GM21390 (cell line): ENCODE measurements around the gene ELAVL2.

Source experiments
- ATAC-seq: cut with Tn5 transposase; IDR thresholded peaks from one replicate; pipeline ENCODE4 v1.9.1; 2021; ENCODE audit not compliant: unreplicated experiment

Gene ELAVL2

DNA sequence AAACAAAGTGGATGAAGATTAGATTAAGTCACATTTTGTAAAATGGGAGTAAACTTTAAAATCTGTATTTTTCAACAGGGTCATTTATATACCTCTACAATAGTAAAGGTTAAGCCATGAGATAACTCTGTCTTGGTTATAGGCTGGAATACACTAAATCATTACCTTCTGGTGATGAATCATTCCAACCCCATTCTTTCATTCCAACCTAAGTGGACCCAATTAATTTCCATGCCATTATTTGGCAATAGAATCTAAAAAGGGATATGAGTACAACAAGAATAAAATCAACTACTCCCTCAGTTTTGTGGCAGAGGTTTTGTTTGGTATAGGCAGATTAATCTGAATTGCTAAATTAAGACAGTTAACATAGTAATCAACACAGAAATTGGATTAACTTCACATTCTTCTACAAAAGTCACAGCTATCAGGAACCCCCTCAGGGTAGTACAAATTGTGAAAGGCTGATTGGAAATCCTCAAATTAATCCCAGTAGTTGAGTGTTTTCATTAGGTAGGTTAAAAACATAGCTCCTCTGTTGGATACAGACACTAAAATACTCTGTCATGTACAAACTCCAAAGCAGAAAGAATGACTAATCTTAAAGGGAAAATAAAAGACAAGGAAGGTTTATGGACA lies 54.2 kb downstream of the ELAVL2 start:
- no peak for ATAC-seq

DNA sequence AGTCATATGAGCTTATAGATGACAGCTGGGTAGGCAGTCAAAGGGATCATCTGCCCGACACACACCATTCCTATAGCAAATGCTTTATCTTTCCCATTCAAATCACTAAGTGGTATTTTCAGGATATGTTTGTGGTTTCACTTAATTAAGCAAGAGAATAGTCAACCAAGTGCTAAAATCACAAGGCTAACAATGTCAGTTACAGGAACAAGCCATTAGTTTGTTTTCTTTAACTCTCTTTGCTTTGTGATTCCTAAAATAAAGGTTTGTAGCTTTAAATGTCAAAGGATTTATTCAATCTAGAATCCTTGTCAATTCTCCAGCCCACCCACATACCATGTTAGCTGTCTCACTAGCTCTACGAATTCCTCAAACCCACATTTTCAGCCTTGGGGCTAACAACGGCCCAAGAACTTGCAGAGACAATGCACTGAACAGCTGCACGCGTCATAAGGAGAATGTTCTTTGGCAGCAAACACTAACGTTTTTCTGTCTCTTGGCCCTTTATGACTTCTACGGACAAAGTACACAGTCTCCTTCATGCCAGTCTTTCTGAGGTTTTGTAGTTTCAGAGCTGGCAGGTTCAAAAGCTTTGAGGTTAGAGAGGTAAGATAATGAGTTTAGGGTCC lies 56.6 kb downstream of the ELAVL2 start:
- no peak for ATAC-seq

DNA sequence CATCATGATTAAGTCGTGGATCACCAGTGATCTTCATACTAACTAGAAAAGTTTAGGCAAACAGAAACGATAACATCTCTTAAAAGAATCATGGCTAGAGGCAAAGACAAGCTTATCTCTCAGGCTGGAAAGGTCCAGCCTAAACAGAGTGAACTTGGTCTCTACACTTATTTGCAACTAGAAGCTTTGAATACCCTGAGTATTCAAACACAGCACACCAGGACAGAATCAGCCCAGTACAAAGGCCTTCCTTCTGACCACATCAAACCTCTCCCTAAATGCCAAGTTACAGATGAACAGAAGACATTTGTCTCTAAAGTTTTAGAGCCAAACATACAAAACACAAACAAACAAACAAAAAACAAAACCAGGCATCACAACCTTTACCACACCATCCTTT lies 57.2 kb downstream of the ELAVL2 start:
- no peak for ATAC-seq

DNA sequence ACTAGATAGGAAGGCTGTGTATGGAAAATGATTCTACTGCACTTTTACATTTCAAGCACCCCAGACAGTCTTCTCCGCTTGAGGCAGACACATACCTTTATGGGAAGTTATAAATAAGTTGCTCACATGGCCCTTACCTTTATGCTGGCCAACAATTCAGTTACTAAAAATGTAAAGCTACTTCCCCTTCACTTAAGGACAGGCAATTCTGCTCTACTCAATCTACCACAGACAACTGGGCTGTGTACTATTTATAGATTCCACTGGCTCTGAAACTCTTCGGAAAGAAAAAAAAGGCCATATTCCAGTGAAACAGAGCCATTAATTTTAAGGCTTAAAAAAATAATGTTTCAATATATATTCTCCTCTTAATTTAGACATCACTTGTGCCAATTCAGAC lies 59.4 kb downstream of the ELAVL2 start:
- no peak for ATAC-seq

DNA sequence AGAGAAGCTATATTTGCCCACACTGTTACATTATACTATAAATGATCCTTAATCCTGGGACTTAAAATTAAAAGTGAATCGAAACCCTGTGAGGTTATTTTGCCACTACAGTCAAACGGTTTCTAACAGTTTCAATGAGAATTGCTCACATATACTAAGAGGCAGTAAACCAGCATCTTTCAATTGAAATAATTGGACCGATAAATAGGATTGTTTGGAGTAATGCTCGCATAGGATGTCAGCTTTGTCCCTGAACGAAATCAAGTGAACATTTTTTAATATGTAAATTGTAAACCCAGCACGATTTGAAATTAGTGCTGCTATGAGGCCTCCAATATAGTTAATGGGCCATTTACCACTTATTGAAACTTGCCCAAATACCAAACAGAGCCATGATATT lies 60.5 kb downstream of the ELAVL2 start:
- no peak for ATAC-seq

DNA sequence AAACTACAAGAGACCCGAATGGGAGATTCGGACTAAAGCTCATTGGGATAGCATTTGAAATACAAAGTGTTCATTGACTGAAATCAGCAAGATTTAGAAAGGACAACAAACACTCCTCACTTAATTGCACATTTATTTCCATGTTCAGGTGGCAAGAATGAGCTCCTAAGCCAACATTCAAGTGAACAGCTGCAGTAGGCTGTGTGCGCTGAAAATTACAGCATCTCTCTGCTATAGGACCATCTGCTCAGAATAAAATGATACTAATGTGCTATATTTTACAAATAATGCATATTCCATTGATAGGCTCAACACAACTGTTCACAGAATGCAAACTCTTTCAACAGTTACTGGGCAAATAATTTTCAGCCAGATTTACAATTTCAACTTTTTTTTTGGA lies 61.8 kb downstream of the ELAVL2 start:
- ATAC-seq = no peak

DNA sequence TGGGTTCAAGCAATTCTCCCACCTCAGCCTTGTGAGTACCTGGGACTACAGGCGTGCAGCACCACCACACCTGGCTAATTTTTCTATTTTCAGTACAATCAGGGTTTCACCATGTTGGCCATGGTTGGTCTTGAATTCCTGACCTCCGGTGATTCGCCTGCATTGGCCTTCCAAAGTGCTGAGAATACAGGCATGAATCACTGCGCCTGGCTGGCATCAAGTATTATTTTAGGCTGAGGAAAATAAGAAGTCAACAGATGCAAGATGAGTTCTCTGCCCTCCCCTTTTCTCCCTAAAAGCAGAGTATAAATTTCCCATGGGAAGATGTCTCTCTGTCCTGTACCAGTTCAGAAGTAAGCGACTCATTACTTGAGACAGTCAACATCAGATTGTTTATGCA lies 71.5 kb downstream of the ELAVL2 start:
- ATAC-seq = no peak

DNA sequence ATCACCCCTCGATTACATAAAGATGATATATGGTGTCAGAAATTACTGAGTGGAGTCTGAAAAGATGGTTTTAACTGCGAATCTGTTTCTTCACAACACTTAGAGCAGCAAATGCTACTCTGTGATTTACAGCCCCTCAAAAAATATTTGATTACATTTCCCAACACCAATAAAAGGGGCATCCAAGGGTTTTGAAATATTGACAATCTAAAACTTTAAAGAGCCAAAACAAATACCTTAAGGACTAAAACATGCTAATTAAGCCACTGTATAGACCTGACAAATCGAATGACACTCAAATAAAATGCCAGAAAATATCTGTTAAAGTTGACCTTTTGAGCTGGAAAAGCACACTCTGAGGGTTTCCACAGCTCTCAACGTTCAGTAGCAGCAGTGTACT lies 73.2 kb downstream of the ELAVL2 start:
- no peak for ATAC-seq

DNA sequence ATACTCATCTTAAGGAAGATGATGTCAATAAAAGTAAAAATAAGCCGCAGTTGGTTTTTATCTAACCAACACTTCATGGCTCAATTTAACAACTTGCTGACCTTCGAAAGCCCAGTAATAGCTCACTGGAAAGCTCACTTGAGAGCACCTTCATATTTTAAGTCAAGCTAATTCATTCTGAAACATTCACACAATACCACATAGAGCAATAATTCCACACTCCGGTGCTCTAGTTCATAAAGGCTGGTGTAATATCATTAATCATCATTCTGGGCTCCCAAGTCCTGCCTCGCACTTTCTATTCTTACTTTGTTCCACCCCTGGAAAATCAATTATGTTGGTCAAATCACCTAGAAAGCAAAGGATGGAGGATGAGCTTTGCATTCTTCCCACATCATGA lies 74.4 kb downstream of the ELAVL2 start:
- ATAC-seq = no peak

DNA sequence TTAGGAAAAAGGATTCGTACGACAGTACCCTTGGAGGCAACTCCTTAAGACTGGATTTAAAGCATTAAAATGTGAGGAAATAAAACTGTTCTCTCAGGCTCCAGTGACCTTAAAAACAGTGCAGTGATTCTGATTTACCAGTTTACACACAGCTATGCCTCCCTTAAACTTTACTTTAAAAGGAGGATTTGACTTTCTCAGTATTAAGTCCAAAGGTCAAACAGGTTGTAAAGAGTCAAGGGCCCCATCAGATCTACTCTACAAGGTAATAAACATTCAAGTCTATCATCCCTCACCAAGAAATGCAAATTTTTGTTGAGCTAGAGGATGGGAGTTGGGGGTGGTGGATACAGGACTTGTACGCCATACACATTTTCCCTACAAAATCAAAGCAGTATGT lies 75.2 kb downstream of the ELAVL2 start:
- ATAC-seq = no peak

DNA sequence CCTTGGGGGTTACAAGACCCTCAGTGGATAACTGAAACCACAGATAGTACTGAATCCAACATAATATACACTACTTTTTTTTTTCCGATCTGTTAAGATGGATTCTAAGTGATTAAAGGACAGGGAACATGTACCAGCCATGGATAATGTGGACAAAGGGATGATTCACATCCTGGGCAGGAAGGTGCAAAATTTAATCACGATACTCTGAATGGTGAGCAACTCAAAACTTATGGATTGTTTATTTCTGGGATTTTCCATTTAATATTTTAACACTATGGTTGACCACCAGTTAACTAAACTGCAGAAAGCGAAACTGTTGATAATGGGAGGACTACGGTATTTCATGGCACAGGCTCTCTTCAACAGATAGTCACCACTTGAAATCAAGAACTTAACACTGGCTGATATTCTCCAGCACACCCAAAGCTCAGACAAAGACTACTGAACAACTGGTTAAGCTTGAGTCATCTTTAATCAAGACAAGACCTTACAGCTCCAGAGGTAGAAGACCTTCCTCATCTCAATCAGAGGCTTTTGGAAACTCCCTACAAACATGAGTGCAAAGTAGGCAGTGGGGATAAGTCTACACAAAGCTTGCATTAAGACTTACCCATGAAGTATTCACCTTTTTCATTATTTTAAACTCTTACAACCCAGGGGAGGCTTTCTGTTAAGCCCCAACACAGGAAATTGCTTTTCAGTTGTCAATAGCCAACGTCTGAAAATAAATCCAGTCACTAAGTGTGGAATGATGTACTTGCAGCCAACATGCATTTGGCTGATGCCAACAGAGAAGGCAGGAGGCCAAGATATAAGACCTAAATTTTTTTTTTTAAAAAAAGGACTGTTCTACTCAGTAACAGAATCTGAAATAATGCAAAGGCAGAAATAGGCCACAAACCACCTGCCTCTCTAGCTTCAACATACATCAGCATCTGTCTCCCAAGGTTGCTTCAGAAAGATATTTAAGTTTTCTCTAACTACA lies 78.7 kb downstream of the ELAVL2 start:
- ATAC-seq = no peak

DNA sequence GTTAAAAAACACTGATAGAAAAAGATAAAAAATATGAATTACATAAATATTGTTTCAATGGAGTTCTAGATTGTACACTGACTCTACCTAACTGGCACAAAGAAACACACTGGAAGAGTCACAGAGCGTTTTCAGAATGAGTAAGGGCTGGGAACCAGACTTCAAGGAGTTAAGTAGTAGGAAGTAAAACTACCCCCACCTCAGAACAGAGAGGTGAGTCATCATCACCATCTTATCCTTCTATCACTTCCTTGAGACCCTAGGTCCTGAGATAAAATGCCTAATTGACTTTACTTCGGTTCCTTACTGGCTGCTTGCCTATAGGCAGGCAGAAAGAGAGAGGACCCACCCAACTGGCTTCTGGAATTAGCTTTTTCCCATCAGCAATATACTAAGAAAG lies 79.7 kb downstream of the ELAVL2 start:
- no peak for ATAC-seq

DNA sequence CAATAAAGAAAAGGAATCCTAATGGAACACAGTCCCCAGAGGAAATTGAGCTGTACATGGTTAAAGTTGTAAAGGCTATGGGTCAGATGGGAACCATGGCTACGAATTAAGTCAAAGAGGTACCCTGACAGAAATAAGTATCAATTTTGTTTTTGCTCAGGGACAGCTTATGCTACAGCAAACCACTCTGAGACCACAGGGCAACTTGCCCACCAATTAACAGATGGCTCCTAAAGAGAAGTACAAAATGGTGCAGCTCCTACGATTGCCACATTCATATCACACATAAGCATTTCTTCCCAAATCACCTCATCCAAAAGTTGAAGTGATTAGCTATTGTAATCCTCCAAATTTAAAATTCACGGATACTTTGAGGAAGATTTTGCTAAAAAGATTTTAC lies 83.0 kb downstream of the ELAVL2 start:
- ATAC-seq = no peak

DNA sequence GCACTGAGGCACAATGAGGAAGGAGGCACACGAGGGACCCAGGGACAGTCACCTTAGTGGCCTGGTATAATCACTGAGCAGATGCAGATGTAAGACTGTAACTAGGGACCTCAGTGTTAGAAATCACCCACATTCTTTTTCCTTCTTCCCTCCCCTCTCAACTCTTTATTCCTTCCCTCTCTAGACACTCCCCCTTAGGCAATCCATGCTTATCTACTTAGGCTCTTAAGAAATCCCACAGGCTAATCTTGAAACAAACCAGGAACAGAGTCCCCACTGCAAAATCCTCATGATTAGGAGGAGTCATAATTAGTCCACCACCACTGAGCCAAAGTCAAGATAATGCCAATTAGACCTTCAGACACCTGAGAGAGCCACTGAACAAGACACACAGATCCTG lies 84.7 kb downstream of the ELAVL2 start:
- ATAC-seq = no peak

DNA sequence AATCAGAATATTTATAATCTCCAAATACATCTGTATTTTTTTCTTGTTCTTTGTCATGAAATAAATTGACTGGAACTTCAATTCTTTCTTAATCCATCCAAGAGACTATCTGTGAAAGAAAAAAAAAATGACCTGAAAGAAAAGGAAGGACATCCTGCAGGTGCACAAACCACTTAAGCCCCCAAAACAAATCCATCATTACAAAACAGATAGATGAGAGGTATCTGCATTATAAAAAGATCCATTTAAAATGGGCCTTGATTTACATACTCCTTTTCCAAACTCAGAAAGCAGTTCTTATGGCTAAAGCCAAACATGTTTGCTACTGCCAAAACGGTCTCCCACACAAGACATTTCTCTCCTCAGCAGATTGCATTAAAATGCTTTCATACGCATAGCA lies 85.5 kb downstream of the ELAVL2 start:
- ATAC-seq = no peak

DNA sequence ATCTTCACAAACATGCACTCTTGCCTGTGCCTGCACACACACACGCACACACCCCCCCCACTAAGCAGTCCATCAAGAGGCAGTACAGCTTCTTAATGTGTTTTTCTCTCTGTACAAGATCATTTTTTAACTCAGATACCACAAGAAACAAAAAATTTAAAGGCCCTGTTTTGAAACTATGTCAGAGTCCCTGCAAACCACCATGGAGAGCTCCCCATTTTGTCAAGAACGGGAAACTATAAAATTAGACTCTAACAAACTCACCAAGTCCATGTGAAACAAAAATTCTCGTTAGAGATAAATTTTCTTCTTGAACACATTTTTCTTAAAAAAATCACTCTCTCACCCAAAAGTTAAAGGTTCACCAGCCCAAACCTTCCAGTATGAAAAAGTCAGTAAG lies 86.3 kb downstream of the ELAVL2 start:
- no peak for ATAC-seq

DNA sequence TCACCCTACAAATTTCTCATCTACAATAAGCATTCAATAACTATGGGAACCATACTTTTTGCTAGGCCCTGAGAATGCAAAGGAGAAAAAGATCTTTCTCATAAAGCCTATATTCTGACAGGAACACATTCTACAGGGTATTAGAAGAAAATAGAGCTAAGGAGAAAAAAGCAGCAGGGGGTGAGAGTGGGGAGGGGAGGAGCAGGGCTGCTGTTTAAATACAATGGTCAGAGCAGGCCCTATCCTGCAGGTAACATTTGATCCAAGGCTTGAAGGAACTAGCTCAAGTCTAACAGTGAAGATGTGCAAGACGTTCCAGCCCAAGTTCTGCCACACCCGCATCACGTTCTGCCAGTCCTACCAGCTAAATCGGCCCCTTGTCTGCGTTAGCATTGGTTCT lies 89.7 kb downstream of the ELAVL2 start:
- ATAC-seq = no peak

DNA sequence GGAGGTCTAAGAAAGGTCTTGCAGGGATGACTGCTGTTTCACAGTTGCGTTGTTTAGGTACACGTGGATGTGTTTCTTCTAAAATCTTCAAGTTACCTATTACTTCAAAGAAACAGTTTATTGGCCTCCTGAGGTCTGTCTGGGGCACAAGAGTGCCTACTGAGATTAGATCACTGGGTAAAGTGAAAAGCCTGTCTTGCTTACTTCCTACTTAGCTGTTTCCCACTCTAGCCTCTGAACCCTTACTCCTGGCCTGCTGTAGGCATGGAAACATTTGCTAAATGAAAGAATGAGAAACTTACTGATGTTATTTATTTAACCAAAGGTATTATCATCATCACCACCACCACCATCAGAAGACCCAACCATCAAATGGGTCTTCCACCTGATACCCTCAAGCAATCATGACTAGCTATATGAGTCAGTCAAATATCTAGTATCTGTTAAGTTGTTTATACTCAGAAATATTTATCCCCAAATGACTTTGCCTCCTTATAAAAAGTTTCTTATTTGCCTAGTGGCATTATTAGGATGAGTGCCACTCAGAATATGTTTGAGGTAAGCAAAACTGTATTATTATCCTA lies 92.5 kb downstream of the ELAVL2 start:
- ATAC-seq = no peak

DNA sequence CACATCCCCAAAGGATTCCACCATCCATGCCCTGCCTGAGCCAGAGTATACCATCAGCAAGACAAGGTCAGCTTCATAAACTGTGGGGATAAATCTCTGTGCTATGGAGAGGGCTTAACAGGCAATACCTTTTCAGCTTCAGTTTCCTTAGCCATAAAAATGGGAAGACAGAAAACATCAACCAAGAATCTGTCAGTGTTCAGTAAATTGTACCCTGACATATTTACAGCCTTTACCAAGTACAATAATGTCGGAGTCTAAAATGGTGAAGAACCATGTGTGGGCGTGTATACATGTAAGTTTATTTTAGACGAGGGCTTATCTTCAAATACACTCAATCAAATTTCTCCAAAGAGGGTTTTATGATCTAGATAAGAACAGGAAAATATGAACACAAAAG lies 94.7 kb downstream of the ELAVL2 start:
- no peak for ATAC-seq

DNA sequence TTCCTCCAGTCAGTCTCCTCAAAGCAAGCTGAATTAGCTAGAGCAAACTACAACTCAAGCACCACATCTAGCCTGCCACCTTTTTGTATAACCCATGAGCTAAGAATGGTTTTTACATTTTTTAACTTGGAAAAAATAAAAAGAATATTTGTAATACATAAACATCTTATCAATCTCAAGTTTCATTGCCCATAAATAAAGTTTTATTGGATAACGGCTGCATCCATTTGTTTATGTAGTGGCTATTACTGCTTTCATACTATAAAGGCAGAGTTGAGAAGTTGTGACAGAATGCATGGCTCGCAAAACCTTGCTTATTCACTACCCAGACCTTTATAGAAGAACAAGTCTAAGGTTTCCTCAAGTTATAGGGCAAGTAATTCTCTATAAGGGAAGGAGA lies 95.7 kb downstream of the ELAVL2 start:
- ATAC-seq = no peak

DNA sequence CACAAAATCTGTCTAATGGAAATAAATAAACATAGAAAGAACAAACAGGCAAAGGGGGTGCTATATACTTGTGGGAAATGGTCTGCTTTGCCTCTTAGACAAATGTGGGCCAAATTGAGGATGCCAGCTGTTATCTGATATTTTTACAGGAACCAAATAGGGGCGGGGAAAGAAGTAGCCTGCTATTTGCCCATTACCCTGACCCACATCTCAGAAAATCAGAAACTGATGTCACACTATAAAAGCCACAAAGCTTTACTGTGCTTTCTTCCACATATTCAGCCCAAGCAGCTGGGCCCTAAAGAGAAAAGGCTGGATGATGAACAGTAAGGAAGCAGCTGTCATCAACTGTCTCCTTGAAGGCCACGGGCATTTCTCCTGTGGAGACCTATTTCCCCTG lies 97.3 kb downstream of the ELAVL2 start:
- no peak for ATAC-seq
